Mesendoderm (in vitro differentiated cells): ENCODE results near the gene PKD1L1.
A peak's percentile ranks its signal among the peaks of the same experiment; 100 is the strongest.

Experiments used
- DNase-seq: peaks from one replicate; pipeline ENCODE4 v3.0.0; 2013
- H2AK5ac ChIP-seq: 2 replicates; pipeline ENCODE4 v1.6.1; 2013; ENCODE audit warnings: low read length, inconsistent platforms
- H2BK120ac ChIP-seq: 2 replicates; pipeline ENCODE4 v1.6.1; 2013; ENCODE audit warnings: low read depth, mild to moderate bottlenecking, low read length, moderate library complexity, mixed read lengths
- H2BK15ac ChIP-seq: replicated peaks from 2 replicates; pipeline ENCODE4 v1.6.1; 2013; ENCODE audit warnings: low read depth, mild to moderate bottlenecking, moderate library complexity
- H2BK5ac ChIP-seq: 2 replicates; pipeline ENCODE4 v1.6.1; 2013; ENCODE audit warnings: low read length, inconsistent platforms
- H3K18ac ChIP-seq: 2 replicates; pipeline ENCODE4 v1.6.1; 2013; ENCODE audit warnings: mild to moderate bottlenecking, low read length, mixed read lengths
- H3K23ac ChIP-seq: one replicate; pipeline ENCODE4 v1.6.1; 2013; ENCODE audit warnings: low read length
- H3K27ac ChIP-seq: 2 replicates; pipeline ENCODE4 v1.5.1; 2013; ENCODE audit warnings: low read depth, mild to moderate bottlenecking, inconsistent platforms, low read length, moderate library complexity
- H3K27me3 ChIP-seq: 2 replicates; pipeline ENCODE4 v1.6.1; 2013; ENCODE audit warnings: low read length, control low read depth, mild to moderate bottlenecking, inconsistent platforms; ENCODE audit not compliant: insufficient read depth, poor library complexity
- H3K36me3 ChIP-seq: 2 replicates; pipeline ENCODE4 v1.6.1; 2013; ENCODE audit warnings: low read length, inconsistent platforms; ENCODE audit not compliant: control insufficient read depth, insufficient read depth
- H3K4ac ChIP-seq: one replicate; pipeline ENCODE4 v1.6.1; 2013; ENCODE audit warnings: low read depth, mild to moderate bottlenecking, low read length, moderate library complexity
- H3K4me1 ChIP-seq: 2 replicates; pipeline ENCODE4 v1.6.1; 2013; ENCODE audit warnings: low read depth, low read length, inconsistent platforms; ENCODE audit not compliant: control insufficient read depth
- H3K4me2 ChIP-seq: 2 replicates; pipeline ENCODE4 v1.6.1; 2013; ENCODE audit warnings: low read length
- H3K4me3 ChIP-seq: 2 replicates; pipeline ENCODE4 v1.5.1; 2013; ENCODE audit warnings: mild to moderate bottlenecking, low read length
- H3K56ac ChIP-seq: one replicate; pipeline ENCODE4 v1.6.1; 2013; ENCODE audit warnings: low read length
- H3K79me1 ChIP-seq: 2 replicates; pipeline ENCODE4 v1.6.1; 2013; ENCODE audit warnings: low read length, inconsistent platforms
- H3K79me2 ChIP-seq: 2 replicates; pipeline ENCODE4 v1.6.1; 2013; ENCODE audit warnings: mild to moderate bottlenecking, low read length; ENCODE audit not compliant: control insufficient read depth, insufficient read depth
- H3K9ac ChIP-seq: 2 replicates; pipeline ENCODE4 v1.6.1; 2013; ENCODE audit warnings: low read length, inconsistent platforms
- H4K5ac ChIP-seq: one replicate; pipeline ENCODE4 v1.6.1; 2013; ENCODE audit warnings: low read length
- H4K8ac ChIP-seq: one replicate; pipeline ENCODE4 v1.6.1; 2013; ENCODE audit warnings: low read depth, mild to moderate bottlenecking, control low read depth, low read length, moderate library complexity
- WGBS: extraction: QIAGEN DNeasy Blood & Tissue Kit; methylation state at CpG from one replicate; pipeline ENCODE4 v1.1.7; 2013; ENCODE audit warnings: low lambda C conversion rate, missing lambda C conversion rate; ENCODE audit not compliant: insufficient coverage; ENCODE audit errors: extremely low coverage; 5-methylcytosine and 5-hydroxymethylcytosine counted together

Gene PKD1L1

DNA sequence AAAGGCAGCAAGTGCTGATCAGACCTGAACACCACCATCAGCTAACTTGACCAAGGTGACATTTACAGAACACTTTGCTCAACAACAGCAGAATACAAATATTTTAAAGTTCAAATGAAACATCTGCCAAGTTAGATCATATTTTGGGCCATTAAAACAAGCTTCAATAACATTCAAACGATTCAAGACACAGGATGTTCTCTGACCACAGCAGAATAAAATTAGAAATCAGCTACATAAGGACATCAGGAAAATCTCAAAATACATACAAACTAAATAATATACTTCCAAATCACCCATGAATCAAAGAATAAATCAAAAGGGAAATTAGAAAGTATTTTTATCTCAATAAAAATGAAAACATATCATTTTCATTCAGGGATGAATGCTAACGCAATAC is 173.0 kb downstream of the PKD1L1 start:
- H3K18ac ChIP-seq: no peak overlapping the region
- no CpG with 5 or more reads among the region's 2 CpGs for WGBS
- H4K5ac ChIP-seq: no peak overlapping the region
- H3K23ac ChIP-seq: no peak overlapping the region
- no peak overlapping the region for H3K4me3 ChIP-seq
- no peak overlapping the region for H3K9ac ChIP-seq
- H3K36me3 ChIP-seq: no peaks in the 10 kb centered on the region
- H4K8ac ChIP-seq: no peak overlapping the region
- H2BK5ac ChIP-seq: no peak overlapping the region
- H2AK5ac ChIP-seq: no peak overlapping the region
- H3K79me2 ChIP-seq: no peaks in the 10 kb centered on the region
- H3K4me2 ChIP-seq: no peak overlapping the region
- no peak overlapping the region for H2BK15ac ChIP-seq
- peaks cover 2% of the 10 kb centered on the region for H3K4me1 ChIP-seq
- no peak overlapping the region for H2BK120ac ChIP-seq
- no peak overlapping the region for H3K56ac ChIP-seq
- H3K4ac ChIP-seq: no peak overlapping the region
- H3K27ac ChIP-seq: no peak overlapping the region
- no peak for DNase-seq
- no peaks in the 10 kb centered on the region for H3K79me1 ChIP-seq
- H3K27me3 ChIP-seq: no peaks in the 10 kb centered on the region

- H2BK120ac ChIP-seq: no peak overlapping the region
- H3K4me1 ChIP-seq: peaks cover 2% of the 10 kb centered on the region
- H3K18ac ChIP-seq: no peak overlapping the region
- H3K4me2 ChIP-seq: no peak overlapping the region
- no peak for DNase-seq
- no peaks in the 10 kb centered on the region for H3K27me3 ChIP-seq
- no peaks in the 10 kb centered on the region for H3K36me3 ChIP-seq
- H3K27ac ChIP-seq: no peak overlapping the region
- H3K79me2 ChIP-seq: no peaks in the 10 kb centered on the region
- no peak overlapping the region for H3K9ac ChIP-seq
- H4K5ac ChIP-seq: no peak overlapping the region
- no peak overlapping the region for H3K23ac ChIP-seq
- H2AK5ac ChIP-seq: no peak overlapping the region
- H2BK15ac ChIP-seq: no peak overlapping the region
- no peak overlapping the region for H3K56ac ChIP-seq
- H3K79me1 ChIP-seq: no peaks in the 10 kb centered on the region
- H3K4me3 ChIP-seq: no peak overlapping the region
- no CpG with 5 or more reads among the region's 4 CpGs for WGBS
- H3K4ac ChIP-seq: no peak overlapping the region
- H2BK5ac ChIP-seq: no peak overlapping the region
- no peak overlapping the region for H4K8ac ChIP-seq
Observed at GRCh38 chr7:47772492-47772891, 175.8 kb downstream of the PKD1L1 start.

- Histone ChIP-seq H3K4me3 (no peak overlapping the region), H3K23ac (no peak overlapping the region), H3K79me1 (no peaks in the 10 kb centered on the region), H2BK5ac (no peak overlapping the region), H3K56ac (no peak overlapping the region), H3K79me2 (no peaks in the 10 kb centered on the region), H3K9ac (no peak overlapping the region), H4K5ac (no peak overlapping the region), H3K36me3 (no peaks in the 10 kb centered on the region), H2AK5ac (no peak overlapping the region), H3K27me3 (no peaks in the 10 kb centered on the region), H2BK15ac (no peak overlapping the region), H3K4me2 (no peak overlapping the region), H3K18ac (no peak overlapping the region), H2BK120ac (no peak overlapping the region), H3K4me1 (peaks cover 2% of the 10 kb centered on the region), H4K8ac (no peak overlapping the region), H3K27ac (no peak overlapping the region), H3K4ac (no peak overlapping the region)
- DNase-seq: peak; percentile 30
- whole genome bisulfite sequencing: no CpG with 5 or more reads among the region's 5 CpGs
Observed at GRCh38 chr7:47771990-47772360, 176.3 kb downstream of the PKD1L1 start.

DNA sequence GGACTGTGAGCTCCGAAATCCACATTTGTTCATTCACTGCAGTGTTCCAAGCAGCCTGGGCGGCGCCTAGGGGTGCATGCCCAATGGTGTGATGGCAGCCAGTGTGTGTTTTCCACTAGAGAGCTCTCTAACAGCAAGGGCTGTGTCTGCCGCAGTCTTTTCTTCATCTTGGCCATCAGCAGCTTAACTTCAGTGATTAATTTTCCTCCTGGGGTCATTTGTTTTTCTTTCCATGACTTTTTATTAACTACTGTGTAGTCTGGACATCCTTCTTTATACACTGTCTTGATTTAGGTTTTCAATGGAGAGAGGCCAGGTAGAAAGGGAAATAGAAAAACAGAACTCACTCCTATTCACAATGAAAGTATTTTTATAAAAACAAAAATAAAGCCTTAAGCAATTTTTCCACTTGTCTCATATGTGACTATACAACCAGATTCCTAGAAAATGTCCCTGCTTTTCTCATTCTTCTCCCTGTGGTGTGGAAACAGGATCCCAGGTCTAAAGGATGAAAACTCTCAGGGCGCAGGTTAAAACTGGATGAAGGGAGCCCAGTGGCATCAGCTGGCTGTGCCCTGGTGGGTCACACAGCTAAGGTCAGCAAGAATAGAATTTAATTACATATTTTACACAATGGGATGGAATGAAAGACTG is 176.8 kb downstream of the PKD1L1 start:
- no peak overlapping the region for H2BK15ac ChIP-seq
- no peaks in the 10 kb centered on the region for H3K79me2 ChIP-seq
- no peak for DNase-seq
- H4K5ac ChIP-seq: no peak overlapping the region
- peaks cover 2% of the 10 kb centered on the region for H3K4me1 ChIP-seq
- no peak overlapping the region for H3K27ac ChIP-seq
- no peak overlapping the region for H3K4me3 ChIP-seq
- H2AK5ac ChIP-seq: no peak overlapping the region
- H3K56ac ChIP-seq: no peak overlapping the region
- no peaks in the 10 kb centered on the region for H3K36me3 ChIP-seq
- no peaks in the 10 kb centered on the region for H3K27me3 ChIP-seq
- WGBS: no CpG with 5 or more reads among the region's 5 CpGs
- H3K4ac ChIP-seq: no peak overlapping the region
- no peaks in the 10 kb centered on the region for H3K79me1 ChIP-seq
- H3K18ac ChIP-seq: no peak overlapping the region
- H4K8ac ChIP-seq: no peak overlapping the region
- H2BK120ac ChIP-seq: no peak overlapping the region
- no peak overlapping the region for H3K4me2 ChIP-seq
- no peak overlapping the region for H2BK5ac ChIP-seq
- H3K23ac ChIP-seq: no peak overlapping the region
- no peak overlapping the region for H3K9ac ChIP-seq

DNA sequence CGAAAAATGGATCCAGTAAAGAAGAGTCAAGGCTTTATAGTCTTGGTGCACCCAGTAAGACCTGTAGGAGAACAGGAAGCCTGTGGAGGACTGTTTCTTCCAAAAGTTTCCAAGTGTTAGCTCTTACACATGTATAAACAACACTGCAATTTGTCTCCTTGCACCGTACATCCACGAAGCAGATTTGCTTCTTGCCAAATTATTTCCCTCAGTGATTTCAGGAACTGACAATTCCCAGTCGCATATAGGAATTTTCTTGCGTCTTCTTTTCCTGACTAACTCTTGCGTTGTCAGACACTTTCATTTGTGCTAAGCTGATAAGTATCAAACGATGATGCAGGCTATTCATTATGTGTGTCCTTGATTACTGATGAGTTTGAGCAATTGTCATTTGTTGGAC is 182.1 kb downstream of the PKD1L1 start:
- Histone ChIP-seq H3K56ac (no peak overlapping the region), H2AK5ac (no peak overlapping the region), H3K4me3 (no peak overlapping the region), H3K23ac (no peak overlapping the region), H2BK15ac (no peak overlapping the region), H3K27me3 (no peaks in the 10 kb centered on the region), H3K27ac (no peak overlapping the region), H3K79me2 (no peaks in the 10 kb centered on the region), H3K18ac (no peak overlapping the region), H3K4me1 (no peaks in the 10 kb centered on the region), H3K9ac (no peak overlapping the region), H2BK5ac (no peak overlapping the region), H3K4me2 (no peak overlapping the region), H4K5ac (no peak overlapping the region), H3K36me3 (no peaks in the 10 kb centered on the region), H3K4ac (no peak overlapping the region), H3K79me1 (no peaks in the 10 kb centered on the region), H4K8ac (no peak overlapping the region), H2BK120ac (no peak overlapping the region)
- WGBS: no CpG with 5 or more reads among the region's 7 CpGs
- no peak for DNase-seq

- Histone ChIP-seq H3K18ac (no peak overlapping the region), H4K5ac (no peak overlapping the region), H3K27me3 (no peaks in the 10 kb centered on the region), H3K4me2 (no peak overlapping the region), H3K79me1 (no peaks in the 10 kb centered on the region), H2BK5ac (no peak overlapping the region), H3K4me1 (no peaks in the 10 kb centered on the region), H3K9ac (no peak overlapping the region), H3K56ac (no peak overlapping the region), H2BK15ac (no peak overlapping the region), H2BK120ac (no peak overlapping the region), H2AK5ac (no peak overlapping the region), H3K4me3 (no peak overlapping the region), H3K4ac (no peak overlapping the region), H3K23ac (no peak overlapping the region), H3K36me3 (no peaks in the 10 kb centered on the region), H3K27ac (no peak overlapping the region), H4K8ac (no peak overlapping the region), H3K79me2 (no peaks in the 10 kb centered on the region)
- peak; percentile 58 for DNase-seq
- WGBS: no CpG with 5 or more reads among the region's 2 CpGs
Observed at GRCh38 chr7:47765373-47765979, 182.8 kb downstream of the PKD1L1 start.
